MCF 10A (cell line): ENCODE data around the gene LEPR. TPM values are rescaled to one million over a fixed set of nuclear protein-coding genes. Genes with fewer than 3 reads are reported as not detected.

Source experiments
- BruUV-seq: library from RNA; stranded (reverse); fragments of 400-500 nt; replicated peaks from 2 replicates; lab custom pipeline; 2021; lab: Mats Ljungman, UMichigan
- CTCF ChIA-PET: fragments of 300-600 bp; sonication (Branson Sonifier 250); formaldehyde crosslinking; extraction: SDS; loops from one replicate; lab custom pipeline; 2021; ENCODE audit warnings: antibody characterized with exemption, inconsistent platforms; lab: Yijun Ruan, JAX
- POLR2A ChIA-PET: fragments of 300-600, 350-650 bp; sonication (Branson Sonifier 250); formaldehyde crosslinking; extraction: SDS; loops from one replicate; lab custom pipeline; 2020; ENCODE audit warnings: antibody characterized with exemption, inconsistent platforms; lab: Yijun Ruan, JAX
- DNase-seq: peaks from one replicate; pipeline ENCODE4 v3.0.0-alpha.2; 2018; ENCODE audit not compliant: unreplicated experiment
- H3K27ac Mint-ChIP-seq: one replicate; pipeline ENCODE4 v1.8.0; 2022; ENCODE audit warnings: mild to moderate bottlenecking, low read depth, mixed read lengths; ENCODE audit not compliant: unreplicated experiment
- H3K27me3 Mint-ChIP-seq: one replicate; pipeline ENCODE4 v1.8.0; 2022; ENCODE audit warnings: mixed read lengths; ENCODE audit not compliant: insufficient read depth, unreplicated experiment
- H3K36me3 Mint-ChIP-seq: one replicate; pipeline ENCODE4 v1.8.0; 2022; ENCODE audit warnings: mild to moderate bottlenecking, moderate library complexity, mixed read lengths; ENCODE audit not compliant: insufficient read depth, unreplicated experiment
- H3K4me1 Mint-ChIP-seq: one replicate; pipeline ENCODE4 v1.8.0; 2022; ENCODE audit warnings: mixed read lengths; ENCODE audit not compliant: insufficient read depth, unreplicated experiment
- H3K4me3 Mint-ChIP-seq: one replicate; pipeline ENCODE4 v1.8.0; 2022; ENCODE audit warnings: mild to moderate bottlenecking, moderate library complexity, mixed read lengths; ENCODE audit not compliant: unreplicated experiment
- H3K9me3 Mint-ChIP-seq: one replicate; pipeline ENCODE4 v1.8.0; 2022; ENCODE audit warnings: mixed read lengths; ENCODE audit not compliant: unreplicated experiment
- CTCF ChIP-seq: fragments of 200-600 bp; IDR thresholded peaks from one replicate; pipeline ENCODE4 v1.8.0; 2022; ENCODE audit warnings: antibody characterized with exemption, mild to moderate bottlenecking; ENCODE audit not compliant: unreplicated experiment
- intact Hi-C: fragments of 100-400 bp; cut with micrococcal nuclease; formaldehyde crosslinking; loops from 2 replicates; pipeline ENCODE4 v1.14.1; 2022
- total RNA-seq: library from RNA; stranded (reverse); gene quantifications from 2 replicates; pipeline ENCODE4 v1.2.3, GENCODE V29; 2022

The LEPR gene
- total RNA-seq, 1 experiment from 2014 or later: 16.6 TPM

- H3K4me1 Mint-ChIP-seq: peaks cover 7% of the 10 kb centered on the region
- POLR2A ChIA-PET: no interaction called here
Measured at GRCh38 chr1:65401612-65402011, 18.9 kb upstream of the LEPR start.

GRCh38 chr1:65404941-65405340, 15.5 kb upstream of the LEPR start:
- ChIA-PET CTCF (interaction anchor here (1.3 to 1.6 kb wide), 2 partner anchors 13 to 14 kb away, joined by 5 to 6 read pairs; no protein-coding TSS in a partner anchor), POLR2A (interaction anchor here (0.7 kb wide), 1 partner anchor 19 kb away, joined by 3 read pairs; no protein-coding TSS in a partner anchor)
- DNase-seq: no peak
- Mint-ChIP-seq H3K36me3 (peaks cover 9% of the 10 kb centered on the region), H3K4me3 (no peak overlapping the region), H3K27me3 (no peaks in the 10 kb centered on the region), H3K4me1 (no peaks in the 10 kb centered on the region), H3K9me3 (no peaks in the 10 kb centered on the region), H3K27ac (no peak overlapping the region)
- BruUV-seq: no TSS peak
- TF ChIP-seq CTCF: no peak
- intact Hi-C loops: no loop called here

More at GRCh38 chr1:65401612-65402011, 18.9 kb upstream of the LEPR start:
- Mint-ChIP-seq H3K9me3 (no peaks in the 10 kb centered on the region), H3K36me3 (peaks cover 21% of the 10 kb centered on the region), H3K27ac (no peak overlapping the region), H3K27me3 (no peaks in the 10 kb centered on the region), H3K4me3 (no peak overlapping the region)
- intact Hi-C loops: no loop called here
- BruUV-seq: no TSS peak
- CTCF ChIA-PET: interaction anchor here (0.8 kb wide), 1 partner anchor 10 kb away, joined by 3 read pairs; no protein-coding TSS in a partner anchor
- no peak for TF ChIP-seq CTCF
- no peak for DNase-seq

GRCh38 chr1:65407877-65408276, 12.6 kb upstream of the LEPR start:
- Mint-ChIP-seq H3K9me3 (no peaks in the 10 kb centered on the region), H3K27me3 (no peaks in the 10 kb centered on the region), H3K4me1 (peaks cover 6% of the 10 kb centered on the region), H3K4me3 (no peak overlapping the region), H3K36me3 (peaks cover 11% of the 10 kb centered on the region), H3K27ac (no peak overlapping the region)
- TF ChIP-seq CTCF: no peak
- ChIA-PET POLR2A (no interaction called here), CTCF (no interaction called here)
- BruUV-seq: no TSS peak
- no peak for DNase-seq
- intact Hi-C loops: no loop called here

- no peak for TF ChIP-seq CTCF
- Mint-ChIP-seq H3K4me3 (no peak overlapping the region), H3K9me3 (no peaks in the 10 kb centered on the region), H3K4me1 (peaks cover 6% of the 10 kb centered on the region), H3K27ac (no peak overlapping the region), H3K27me3 (no peaks in the 10 kb centered on the region), H3K36me3 (peaks cover 15% of the 10 kb centered on the region)
- POLR2A ChIA-PET: no interaction called here
- intact Hi-C loops: no loop called here
- no TSS peak for BruUV-seq
- CTCF ChIA-PET: interaction anchor here (0.6 to 1.2 kb wide), 3 partner anchors 21 to 143 kb away, joined by 3 to 4 read pairs (median 3); no protein-coding TSS in a partner anchor
- no peak for DNase-seq
Measured at GRCh38 chr1:65409314-65409713, 11.2 kb upstream of the LEPR start.
